Osteocyte (in vitro differentiated cells): ENCODE measurements around the gene VOPP1. TPM values are rescaled to one million over a fixed set of nuclear protein-coding genes. Genes with fewer than 3 reads are reported as not detected.

Experiments used
- DNase-seq: peaks from one replicate; pipeline ENCODE4 v3.0.0; 2021; ENCODE audit warnings: mixed read lengths; ENCODE audit not compliant: unreplicated experiment; ENCODE audit errors: extremely low spot score
- H3K27ac Mint-ChIP-seq: one replicate; pipeline ENCODE4 v1.8.0; 2021; ENCODE audit warnings: mild to moderate bottlenecking, mixed read lengths; ENCODE audit not compliant: unreplicated experiment
- H3K27me3 Mint-ChIP-seq: one replicate; pipeline ENCODE4 v1.8.0; 2021; ENCODE audit warnings: mixed read lengths; ENCODE audit not compliant: unreplicated experiment
- H3K36me3 Mint-ChIP-seq: one replicate; pipeline ENCODE4 v1.8.0; 2021; ENCODE audit warnings: mixed read lengths; ENCODE audit not compliant: unreplicated experiment
- H3K4me1 Mint-ChIP-seq: one replicate; pipeline ENCODE4 v1.8.0; 2021; ENCODE audit warnings: mixed read lengths; ENCODE audit not compliant: unreplicated experiment
- H3K4me3 Mint-ChIP-seq: one replicate; pipeline ENCODE4 v1.8.0; 2021; ENCODE audit warnings: mild to moderate bottlenecking, moderate library complexity, mixed read lengths; ENCODE audit not compliant: unreplicated experiment
- H3K9me3 Mint-ChIP-seq: one replicate; pipeline ENCODE4 v1.8.0; 2021; ENCODE audit warnings: mixed read lengths; ENCODE audit not compliant: unreplicated experiment
- total RNA-seq: library from RNA; stranded (reverse); gene quantifications from 2 replicates; pipeline ENCODE4 v1.2.1, GENCODE V29; 2021
- TF ChIP-seq, protein P1 (sequence below): fragments of 200-600 bp; sonication (generic); IDR thresholded peaks from 2 replicates; pipeline ENCODE4 v1.5.0; 2021; ENCODE audit warnings: antibody characterized with exemption, mild to moderate bottlenecking, moderate library complexity

Gene VOPP1
- total RNA-seq, 1 donor from 2014 or later, result 86.6 TPM

DNA sequence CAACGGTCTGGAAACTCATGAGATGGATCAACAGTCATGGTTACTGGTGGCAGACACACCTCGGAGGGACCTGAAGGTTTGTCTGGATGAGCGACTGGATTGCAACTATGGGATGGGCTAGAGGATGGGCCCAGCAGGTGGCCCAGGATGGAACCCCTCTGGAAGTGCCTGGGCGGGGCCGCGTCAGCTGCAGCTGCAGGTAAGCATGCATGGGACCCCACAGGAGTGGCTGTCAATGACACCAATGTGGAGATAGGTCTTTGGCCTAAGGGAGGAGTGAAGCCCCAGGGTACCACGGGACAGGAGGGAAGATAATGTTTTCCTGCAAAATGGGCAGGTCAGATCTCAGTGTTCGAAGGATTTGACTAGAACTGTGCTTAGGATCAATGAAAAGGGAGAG is 103.8 kb downstream of the VOPP1 start:
- Mint-ChIP-seq H3K27ac (no peak overlapping the region), H3K9me3 (no peaks in the 10 kb centered on the region), H3K4me3 (no peak overlapping the region), H3K36me3 (peaks cover 39% of the 10 kb centered on the region), H3K4me1 (no peaks in the 10 kb centered on the region), H3K27me3 (no peaks in the 10 kb centered on the region)
- TF ChIP-seq, protein P1, sequence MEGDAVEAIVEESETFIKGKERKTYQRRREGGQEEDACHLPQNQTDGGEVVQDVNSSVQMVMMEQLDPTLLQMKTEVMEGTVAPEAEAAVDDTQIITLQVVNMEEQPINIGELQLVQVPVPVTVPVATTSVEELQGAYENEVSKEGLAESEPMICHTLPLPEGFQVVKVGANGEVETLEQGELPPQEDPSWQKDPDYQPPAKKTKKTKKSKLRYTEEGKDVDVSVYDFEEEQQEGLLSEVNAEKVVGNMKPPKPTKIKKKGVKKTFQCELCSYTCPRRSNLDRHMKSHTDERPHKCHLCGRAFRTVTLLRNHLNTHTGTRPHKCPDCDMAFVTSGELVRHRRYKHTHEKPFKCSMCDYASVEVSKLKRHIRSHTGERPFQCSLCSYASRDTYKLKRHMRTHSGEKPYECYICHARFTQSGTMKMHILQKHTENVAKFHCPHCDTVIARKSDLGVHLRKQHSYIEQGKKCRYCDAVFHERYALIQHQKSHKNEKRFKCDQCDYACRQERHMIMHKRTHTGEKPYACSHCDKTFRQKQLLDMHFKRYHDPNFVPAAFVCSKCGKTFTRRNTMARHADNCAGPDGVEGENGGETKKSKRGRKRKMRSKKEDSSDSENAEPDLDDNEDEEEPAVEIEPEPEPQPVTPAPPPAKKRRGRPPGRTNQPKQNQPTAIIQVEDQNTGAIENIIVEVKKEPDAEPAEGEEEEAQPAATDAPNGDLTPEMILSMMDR, result no peak
- no peak for DNase-seq

DNA sequence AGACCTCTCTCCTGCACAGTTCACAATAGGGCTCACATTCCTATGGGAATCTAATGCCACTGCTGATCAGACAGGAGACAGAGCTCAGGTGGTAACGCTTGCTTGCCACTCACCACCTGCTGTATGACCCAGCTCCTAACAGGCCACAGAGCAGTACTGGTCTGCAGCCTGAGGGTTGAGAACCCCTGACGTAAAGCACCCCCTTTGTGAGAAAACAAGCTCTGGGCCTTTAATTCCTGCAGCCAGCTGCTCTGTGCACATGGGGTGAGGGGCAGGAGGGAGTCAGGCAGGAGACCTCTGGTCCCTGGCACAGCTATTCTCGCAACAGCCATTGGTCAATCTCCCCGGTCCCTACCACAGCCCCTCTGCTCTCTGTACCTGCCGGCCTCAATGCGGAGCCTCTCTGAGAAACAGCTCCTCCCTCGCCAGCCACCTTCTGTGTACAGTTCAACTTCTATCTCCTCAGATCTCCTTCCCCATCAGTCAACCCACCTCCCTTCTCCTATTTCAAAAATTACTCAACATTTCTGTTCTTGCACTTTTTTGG is 105.2 kb downstream of the VOPP1 start:
- H3K4me1 Mint-ChIP-seq, result no peaks in the 10 kb centered on the region
- TF ChIP-seq, protein P1, result no peak
- H3K27me3 Mint-ChIP-seq, result no peaks in the 10 kb centered on the region
- H3K36me3 Mint-ChIP-seq, result peaks cover 50% of the 10 kb centered on the region
- H3K9me3 Mint-ChIP-seq, result peaks cover 4% of the 10 kb centered on the region
- no peak overlapping the region for H3K27ac Mint-ChIP-seq
- no peak overlapping the region for H3K4me3 Mint-ChIP-seq
- DNase-seq, result no peak

DNA sequence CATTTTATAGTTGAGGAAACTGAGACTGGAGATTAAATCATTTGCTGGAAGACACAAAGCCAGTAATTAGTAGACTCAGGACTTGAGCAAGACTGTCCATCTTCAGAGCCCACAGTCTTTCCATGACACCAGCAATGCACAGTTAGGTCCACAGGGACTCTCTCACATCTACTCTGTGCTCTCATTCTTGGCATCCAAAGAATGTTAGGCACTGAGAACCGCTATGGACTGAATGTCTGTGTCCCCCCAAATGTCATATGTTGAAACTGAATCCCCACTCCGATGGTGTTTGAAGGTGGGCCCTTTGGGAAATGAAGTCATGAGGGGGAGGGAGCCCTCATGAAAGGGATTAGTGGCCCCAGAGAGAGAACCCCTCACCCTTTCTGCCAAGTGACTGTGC is 106.6 kb downstream of the VOPP1 start:
- no peak for DNase-seq
- TF ChIP-seq, protein P1, result no peak
- H3K4me1 Mint-ChIP-seq, result no peaks in the 10 kb centered on the region
- no peak overlapping the region for H3K27ac Mint-ChIP-seq
- H3K27me3 Mint-ChIP-seq, result no peaks in the 10 kb centered on the region
- H3K4me3 Mint-ChIP-seq, result no peak overlapping the region
- peaks cover 50% of the 10 kb centered on the region for H3K36me3 Mint-ChIP-seq
- peaks cover 11% of the 10 kb centered on the region for H3K9me3 Mint-ChIP-seq

DNA sequence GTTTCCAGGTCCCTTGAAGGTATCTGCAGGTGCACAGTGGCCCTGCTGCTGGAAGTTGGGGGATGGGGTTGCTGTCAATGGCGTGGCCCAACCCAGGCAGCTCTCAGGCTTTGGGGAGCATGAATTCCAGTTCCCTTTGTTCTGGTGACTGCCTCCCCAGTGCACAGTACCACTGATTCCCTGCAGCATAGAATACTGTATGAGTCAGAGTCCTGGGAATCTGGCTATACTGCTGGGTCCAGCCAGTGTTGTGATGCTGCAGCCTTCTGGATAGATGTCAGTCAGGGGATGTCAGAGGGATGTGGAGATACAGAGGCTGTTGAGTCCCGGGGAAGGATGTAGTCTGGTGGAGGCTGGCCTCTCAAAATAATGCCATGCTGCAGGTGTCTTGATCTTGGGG is 107.9 kb downstream of the VOPP1 start:
- TF ChIP-seq, protein P1, result no peak
- H3K27ac Mint-ChIP-seq, result no peak overlapping the region
- no peaks in the 10 kb centered on the region for H3K4me1 Mint-ChIP-seq
- H3K27me3 Mint-ChIP-seq, result no peaks in the 10 kb centered on the region
- H3K4me3 Mint-ChIP-seq, result no peak overlapping the region
- no peak for DNase-seq
- peaks cover 51% of the 10 kb centered on the region for H3K36me3 Mint-ChIP-seq
- H3K9me3 Mint-ChIP-seq, result peaks cover 22% of the 10 kb centered on the region

DNA sequence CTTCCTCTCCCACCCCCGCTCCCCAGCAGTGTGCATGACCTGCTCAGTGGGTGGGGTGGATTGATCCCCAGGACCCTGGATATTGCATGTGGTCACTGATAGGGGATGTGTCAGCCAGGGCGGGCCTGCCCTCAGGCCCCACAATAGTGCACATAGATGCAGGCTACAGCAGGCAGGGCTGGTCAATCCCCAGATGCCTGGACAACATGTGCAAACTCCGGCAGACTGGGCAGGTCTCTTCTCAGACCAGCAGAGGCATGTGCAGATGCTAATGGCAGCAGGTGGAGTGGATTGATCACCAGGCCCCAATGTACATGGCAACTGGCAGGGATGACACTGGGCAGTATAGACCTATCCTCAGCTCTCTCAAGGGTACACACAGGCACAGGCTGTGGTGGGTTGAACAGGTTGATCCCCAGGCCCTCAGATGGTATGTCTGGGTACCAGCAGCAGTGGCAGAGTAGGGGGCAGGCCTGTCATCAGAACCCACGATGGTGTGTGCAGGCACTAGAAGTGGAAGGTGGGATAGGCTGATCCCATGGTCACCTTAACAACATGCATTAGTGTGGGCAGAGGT is 108.5 kb downstream of the VOPP1 start:
- Mint-ChIP-seq H3K27me3 (no peaks in the 10 kb centered on the region), H3K4me3 (no peak overlapping the region), H3K9me3 (peaks cover 27% of the 10 kb centered on the region), H3K36me3 (peaks cover 49% of the 10 kb centered on the region), H3K4me1 (no peaks in the 10 kb centered on the region), H3K27ac (no peak overlapping the region)
- DNase-seq, result no peak
- TF ChIP-seq, protein P1, result no peak
